ENCODE data around the gene TNF. TPM values are rescaled to one million over a fixed set of nuclear protein-coding genes. Genes with fewer than 3 reads are reported as not detected.

Gene TNF
- total RNA-seq, 4 donors from 2014 or later = 0.65 to 1.5 (median 0.96) TPM; not detected in 1

- ATAC-seq (ENCODE audit: low FRiP score) (no peak), DNase-seq (ENCODE audit: low spot score) (no peak)
- no peak for TF ChIP-seq CTCF (IDR thresholded peaks at IDR 0.05)
Observed at GRCh38 chr6:31607317-31607716, 32.0 kb downstream of the TNF start.

- TF ChIP-seq CTCF (IDR thresholded peaks at IDR 0.05) = no peak
- no peak for DNase-seq (ENCODE audit: low spot score)
- no peak for ATAC-seq (ENCODE audit: low FRiP score)
Observed at GRCh38 chr6:31609519-31610406, 34.4 kb downstream of the TNF start.

- TF ChIP-seq CTCF (IDR thresholded peaks at IDR 0.05) = no peak
- DNase-seq (ENCODE audit: low spot score) = no peak
- no peak for ATAC-seq (ENCODE audit: low FRiP score)
Observed at GRCh38 chr6:31610968-31611367, 35.6 kb downstream of the TNF start.

GRCh38 chr6:31614075-31614619, 38.8 kb downstream of the TNF start:
- DNase-seq (ENCODE audit: low spot score) (no peak), ATAC-seq (ENCODE audit: low FRiP score) (no peak)
- no peak for TF ChIP-seq CTCF (IDR thresholded peaks at IDR 0.05)

- TF ChIP-seq CTCF (IDR thresholded peaks at IDR 0.05) = no peak
- no peak for DNase-seq (ENCODE audit: low spot score)
- ATAC-seq (ENCODE audit: low FRiP score) = no peak
Observed at GRCh38 chr6:31614684-31615578, 39.6 kb downstream of the TNF start, which contains the start of gene AIF1. AIF1 (plus strand) TSS chr6:31615234; CDS start chr6:31615330, 96 bp downstream.

GRCh38 chr6:31615748-31616147, 40.4 kb downstream of the TNF start:
- no peak for ATAC-seq (ENCODE audit: low FRiP score)
- TF ChIP-seq CTCF (IDR thresholded peaks at IDR 0.05) = no peak
- no peak for DNase-seq (ENCODE audit: low spot score)
